Tibial artery (tissue), 4 donors: ENCODE results near the gene CRELD1.
"Not testable (repeated sequence)": the region's sequence is repeated elsewhere in the genome, so short reads cannot be mapped to it uniquely, and the experiment has no call there.

Experiments
- DNase-seq, 2 donors: peaks; one replicate each; pipeline ENCODE4 v3.0.0-alpha.2; 2019
- H3K27ac ChIP-seq, 2 donors: fragments of 200-600 bp; sonication (generic) in 1 of 2; 1 replicate in 1 of 2; 2 replicates in 1 of 2; pipeline ENCODE4 v1.5.1; 2018 to 2019; ENCODE audit warnings: mild to moderate bottlenecking in 1 of 2
- H3K27me3 ChIP-seq, 2 donors: fragments of 200-600 bp; sonication (generic) in 1 of 2; one replicate each; pipeline versions ENCODE4 v1.5.1 to v1.6.0; 2016 to 2019
- H3K36me3 ChIP-seq, 3 donors: fragments of 200-600 bp; sonication (generic) in 2 of 3; one replicate each; pipeline ENCODE4 v1.5.1; 2016 to 2019; ENCODE audit warnings: mild to moderate bottlenecking in 2 of 3
- H3K4me1 ChIP-seq, 4 donors: fragments of 200-600 bp; sonication (generic) in 2 of 4; 1 replicate in 3 of 4; 2 replicates in 1 of 4; pipeline ENCODE4 v1.5.1; 2016 to 2019
- H3K4me3 ChIP-seq, 2 donors: fragments of 200-600 bp; sonication (generic) in 1 of 2; 1 replicate in 1 of 2; 2 replicates in 1 of 2; pipeline ENCODE4 v1.5.1; 2018 to 2019; ENCODE audit warnings: mild to moderate bottlenecking in 2 of 2
- H3K9me3 ChIP-seq, 3 donors: fragments of 200-600 bp; sonication (generic) in 1 of 3; one replicate each; pipeline ENCODE4 v1.5.1; 2016 to 2019
- CTCF ChIP-seq, 2 experiments: fragments of 200-600 bp in 1 of 2; fragments of 450-650 bp in 1 of 2; IDR thresholded peaks; one replicate each; pipeline ENCODE4 v1.5.1; 2017 to 2019; ENCODE audit warnings: antibody characterized with exemption in 2 of 2, mild to moderate bottlenecking in 1 of 2, moderate library complexity in 1 of 2
- intact Hi-C: fragments of 100-400 bp; cut with DNase I; formaldehyde crosslinking; loops from one replicate; pipeline ENCODE4 v1.15.0; 2023; ENCODE audit warnings: low total_unique reads

CRELD1 gene

GRCh38 chr3:9889405-9889804 is 44.2 kb upstream of the CRELD1 start:
- no peak overlapping the region for H3K4me3 ChIP-seq
- no peak for DNase-seq
- no peaks in the 10 kb centered on the region for H3K9me3 ChIP-seq
- peaks cover 12 to 15% (median 14%) of the 10 kb centered on the region in 3 donors for H3K36me3 ChIP-seq
- H3K27me3 ChIP-seq, result no peaks in the 10 kb centered on the region
- intact Hi-C loops, result no loop called here
- H3K4me1 ChIP-seq, result peaks cover 0 to 28% (median 21%) of the 10 kb centered on the region in 4 donors
- peak overlapping the region in 1 of 2 donors; percentile 92 for H3K27ac ChIP-seq
- no peak for TF ChIP-seq CTCF (IDR thresholded peaks at IDR 0.05)

DNA sequence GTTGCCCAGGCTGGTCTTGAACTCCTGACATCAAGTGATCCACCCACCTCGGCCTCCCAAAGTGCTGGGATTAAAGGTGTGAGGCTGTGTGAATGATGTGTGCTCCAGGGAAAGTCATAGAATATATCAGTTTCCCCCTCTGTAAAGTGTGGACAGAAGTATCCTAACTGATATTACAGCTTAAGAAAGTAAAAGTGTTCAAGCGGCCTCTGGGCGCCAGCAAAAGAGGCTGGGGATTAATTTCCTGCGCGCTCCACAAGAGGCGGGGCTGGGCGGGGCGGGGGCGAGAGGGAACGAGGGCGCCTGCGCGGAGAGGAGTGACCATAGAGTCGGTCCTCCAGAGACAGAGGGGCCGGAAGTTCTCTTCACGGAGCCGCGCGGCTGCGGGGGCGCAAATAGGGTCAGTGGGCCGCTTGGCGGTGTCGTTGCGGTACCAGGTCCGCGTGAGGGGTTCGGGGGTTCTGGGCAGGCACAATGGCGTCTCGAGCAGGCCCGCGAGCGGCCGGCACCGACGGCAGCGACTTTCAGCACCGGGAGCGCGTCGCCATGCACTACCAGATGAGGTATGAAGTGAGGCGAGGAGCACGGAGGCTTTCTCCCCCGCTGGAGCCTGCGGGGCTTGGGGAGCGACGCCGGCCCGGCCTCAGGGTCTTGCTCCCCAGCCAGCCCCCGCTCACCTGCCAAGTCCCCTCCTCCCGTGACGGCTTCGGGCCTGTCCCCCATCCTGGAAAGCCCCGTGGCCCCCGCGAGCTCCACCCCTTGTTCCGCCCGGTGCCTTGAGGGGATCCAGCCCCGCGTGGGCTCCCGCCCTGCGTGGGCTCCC is 43.2 kb upstream of the CRELD1 start, which contains the start of gene JAGN1:
Gene JAGN1, plus strand, starts transcription at position 362 of the 823 bp plus-strand sequence. Its CDS starts 113 bp downstream, at position 475.
- TF ChIP-seq CTCF (IDR thresholded peaks at IDR 0.05), result peak in 1 of 2 experiments; percentile 7
- Histone ChIP-seq H3K4me3 (peak within 1 kb of the TSS; percentile 84 to 95), H3K9me3 (no peaks in the 10 kb centered on the region), H3K4me1 (peaks cover 0 to 28% (median 21%) of the 10 kb centered on the region in 4 donors), H3K36me3 (peaks cover 12 to 19% (median 14%) of the 10 kb centered on the region in 3 donors), H3K27me3 (no peaks in the 10 kb centered on the region), H3K27ac (peak within 1 kb of the TSS; percentile 92 to 98)
- DNase-seq, result peak; percentile 84 to 93
- intact Hi-C loops, result loop anchor here (2.0 kb wide), 1 partner anchor 24 kb away; no protein-coding TSS in a partner anchor

DNA sequence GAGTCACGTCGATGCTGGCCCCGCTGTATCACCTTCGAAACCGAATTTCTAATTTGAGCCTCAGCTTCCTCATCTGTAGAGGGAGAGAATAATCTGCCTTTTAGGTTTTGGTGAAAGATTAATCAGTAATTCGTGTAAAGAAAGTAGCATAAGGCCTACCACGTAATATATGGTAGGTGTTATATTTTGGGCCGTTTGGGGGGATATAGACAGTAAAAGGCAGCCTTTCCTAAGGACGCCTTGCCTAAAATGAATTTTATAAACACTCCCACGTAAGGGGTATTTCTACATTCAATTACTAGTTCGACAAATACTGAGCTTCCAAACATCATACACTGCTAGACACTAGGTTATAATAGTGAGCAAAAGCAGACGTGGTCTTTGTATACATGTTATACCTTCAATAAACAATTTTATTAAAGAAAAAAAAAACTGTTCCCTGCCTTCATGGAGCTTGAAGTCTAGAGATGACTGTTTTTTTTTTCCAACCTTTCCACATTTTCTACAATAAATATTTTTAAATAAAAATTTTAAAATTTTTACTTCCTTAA is 42.5 kb upstream of the CRELD1 start:
- Histone ChIP-seq H3K9me3 (no peaks in the 10 kb centered on the region), H3K4me3 (peak overlapping the region; percentile 84 to 95), H3K27ac (peak overlapping the region; percentile 92 to 98), H3K36me3 (peaks cover 12 to 19% (median 14%) of the 10 kb centered on the region in 3 donors), H3K27me3 (no peaks in the 10 kb centered on the region), H3K4me1 (peaks cover 0 to 28% (median 21%) of the 10 kb centered on the region in 4 donors)
- no peak for TF ChIP-seq CTCF (IDR thresholded peaks at IDR 0.05)
- DNase-seq, result no peak
- intact Hi-C loops, result loop anchor here (2.0 kb wide), 1 partner anchor 24 kb away; no protein-coding TSS in a partner anchor

DNA sequence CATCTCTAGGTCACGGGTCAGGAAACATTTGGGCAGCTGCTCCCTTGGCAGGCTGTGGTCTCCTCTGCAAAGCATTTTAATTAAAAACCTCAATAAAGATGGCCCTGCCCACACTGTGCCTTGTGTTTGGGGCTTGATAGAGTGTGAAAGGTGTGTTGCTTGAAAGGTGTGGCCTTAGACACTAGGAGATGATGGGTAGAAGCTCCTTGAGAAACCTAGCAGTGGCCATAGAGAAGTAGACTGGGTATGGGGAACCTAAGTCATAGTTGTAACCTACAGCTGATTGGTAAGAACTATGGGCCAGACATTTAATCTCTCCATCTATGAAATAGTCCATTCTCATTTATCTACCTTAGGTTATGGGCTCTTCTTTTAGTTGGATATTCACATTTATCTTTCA is 39.9 kb upstream of the CRELD1 start:
- H3K4me1 ChIP-seq, result peaks cover 0 to 28% (median 26%) of the 10 kb centered on the region in 4 donors
- peak overlapping the region; percentile 33 for H3K27ac ChIP-seq
- H3K9me3 ChIP-seq, result no peaks in the 10 kb centered on the region
- H3K36me3 ChIP-seq, result peaks cover 12 to 19% (median 14%) of the 10 kb centered on the region in 3 donors
- intact Hi-C loops, result no loop called here
- no peak for TF ChIP-seq CTCF (IDR thresholded peaks at IDR 0.05)
- no peak for DNase-seq
- no peaks in the 10 kb centered on the region for H3K27me3 ChIP-seq
- no peak overlapping the region for H3K4me3 ChIP-seq

DNA sequence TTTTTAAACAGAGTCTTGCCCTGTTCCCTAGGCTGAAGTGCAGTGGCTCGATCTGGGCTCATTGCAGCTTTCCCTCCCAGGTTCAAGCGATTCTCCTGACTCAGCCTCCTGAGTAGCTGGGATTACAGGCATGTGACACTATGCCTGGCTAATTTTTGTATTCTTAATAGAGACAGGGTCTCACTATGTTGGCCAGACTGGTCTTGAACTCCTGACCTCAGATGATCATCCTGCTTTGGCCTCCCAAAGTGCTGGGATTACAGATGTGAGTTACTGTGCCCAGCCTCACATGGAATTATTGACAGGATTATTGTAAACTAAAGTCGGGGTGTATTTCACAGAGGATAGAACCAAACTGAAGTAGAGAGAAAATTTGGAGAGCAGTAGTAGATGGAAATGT is 37.9 kb upstream of the CRELD1 start:
- H3K4me3 ChIP-seq, H3K27me3 ChIP-seq, H3K27ac ChIP-seq, DNase-seq, H3K9me3 ChIP-seq, intact Hi-C loops: not testable (repeated sequence)
- Histone ChIP-seq H3K36me3 (peaks cover 12 to 19% (median 14%) of the 10 kb centered on the region in 3 donors), H3K4me1 (peaks cover 0 to 27% (median 23%) of the 10 kb centered on the region in 4 donors)

GRCh38 chr3:9896755-9897407 is 36.8 kb upstream of the CRELD1 start:
- intact Hi-C loops, H3K27ac ChIP-seq: not testable (repeated sequence)

More at GRCh38 chr3:9896755-9897407, 36.8 kb upstream of the CRELD1 start:
- H3K27me3 ChIP-seq, DNase-seq, H3K4me3 ChIP-seq, H3K9me3 ChIP-seq: not testable (repeated sequence)
- Histone ChIP-seq H3K36me3 (peaks cover 12 to 19% (median 14%) of the 10 kb centered on the region in 3 donors), H3K4me1 (peaks cover 0 to 19% (median 16%) of the 10 kb centered on the region in 4 donors)
